ENCODE results near the gene KRIT1.

Gene KRIT1

GRCh38 chr7:92245487-92246359 is at the start of gene KRIT1, which contains the start of gene ANKIB1:
KRIT1 (minus strand) TSS chr7:92245914; CDS start chr7:92242135, 3,779 bp downstream.
ANKIB1 (plus strand) TSS chr7:92245974; CDS start chr7:92294979, 49,005 bp downstream.
- peak; percentile 88 for DNase-seq

- no peak for DNase-seq
Measured at GRCh38 chr7:92295391-92295790, 49.7 kb upstream of the KRIT1 start.

GRCh38 chr7:92293896-92294590 is 48.3 kb upstream of the KRIT1 start:
- DNase-seq = peak; percentile 23

- DNase-seq = no peak
Measured at GRCh38 chr7:92292981-92293380, 47.3 kb upstream of the KRIT1 start.

GRCh38 chr7:92289321-92289720 is 43.6 kb upstream of the KRIT1 start:
- no peak for DNase-seq

GRCh38 chr7:92282930-92283329 is 37.2 kb upstream of the KRIT1 start:
- DNase-seq = no peak

- DNase-seq = no peak
Measured at GRCh38 chr7:92282221-92282814, 36.6 kb upstream of the KRIT1 start.

- no peak for DNase-seq
Measured at GRCh38 chr7:92281031-92281430, 35.3 kb upstream of the KRIT1 start.

- no peak for DNase-seq
Measured at GRCh38 chr7:92279396-92280031, 33.8 kb upstream of the KRIT1 start.

- no peak for DNase-seq
Measured at GRCh38 chr7:92276460-92276864, 30.7 kb upstream of the KRIT1 start.

- no peak for DNase-seq
Measured at GRCh38 chr7:92275327-92275726, 29.6 kb upstream of the KRIT1 start.

GRCh38 chr7:92268921-92269320 is 23.2 kb upstream of the KRIT1 start:
- no peak for DNase-seq

- DNase-seq = no peak
Measured at GRCh38 chr7:92266415-92267241, 20.9 kb upstream of the KRIT1 start.

- DNase-seq = no peak
Measured at GRCh38 chr7:92260248-92260781, 14.6 kb upstream of the KRIT1 start.

- no peak for DNase-seq
Measured at GRCh38 chr7:92259610-92260247, 14.0 kb upstream of the KRIT1 start.

GRCh38 chr7:92259062-92259461 is 13.3 kb upstream of the KRIT1 start:
- DNase-seq = no peak

GRCh38 chr7:92255308-92255707 is 9.6 kb upstream of the KRIT1 start:
- DNase-seq = no peak

GRCh38 chr7:92254800-92255199 is 9.1 kb upstream of the KRIT1 start:
- peak; percentile 20 for DNase-seq

GRCh38 chr7:92253251-92253650 is 7.5 kb upstream of the KRIT1 start:
- no peak for DNase-seq

GRCh38 chr7:92251181-92251580 is 5.5 kb upstream of the KRIT1 start:
- no peak for DNase-seq

GRCh38 chr7:92250603-92251002 is 4.9 kb upstream of the KRIT1 start:
- no peak for DNase-seq
